Measurements from ENCODE around the gene GPRASP1. TPM values are rescaled to one million over a fixed set of nuclear protein-coding genes. Genes with fewer than 3 reads are reported as not detected.

GPRASP1 gene
- total and polyA plus RNA-seq, 10 of the 15 experiments (the other 5 are each of a cell fraction or from before 2014, with no cell fraction given) = 0.03 to 0.46 (median 0.14) TPM

- DNase-seq (ENCODE audit: low read depth, low spot score) (no peak), FAIRE-seq (no peak), ATAC-seq (no peak)
- in situ Hi-C loops (cut with MboI) (no loop called here), intact Hi-C loops (cut with micrococcal nuclease; ENCODE audit: unreplicated experiment) (no loop called here)
- Histone ChIP-seq H3K27ac (ENCODE audit: control insufficient read depth, insufficient read depth) (no peak overlapping the region), H3K4me2 (ENCODE audit: control insufficient read depth, insufficient read depth) (no peak overlapping the region), H3K9me3 (replicated peaks; ENCODE audit: control insufficient read depth, insufficient read depth, low read length) (no peaks in the 10 kb centered on the region; the same call in 2 of the 3 replicates), H3K27me3 (replicated peaks in 1 of 2; ENCODE audit: control insufficient read depth in 2 of 2, insufficient read depth in 2 of 2, low read length in 1 of 2) (no peaks in the 10 kb centered on the region), H3K79me2 (ENCODE audit: control insufficient read depth, insufficient read depth, low read length) (no peaks in the 10 kb centered on the region), H2AFZ (ENCODE audit: control insufficient read depth, low read depth, low read length) (no peak overlapping the region), H3K36me3 (ENCODE audit: control insufficient read depth in 2 of 2, insufficient read depth in 2 of 2, low read length in 1 of 2) (no peaks in the 10 kb centered on the region; a peak in 1 of 4 replicates), H4K20me1 (ENCODE audit: control insufficient read depth, insufficient read depth) (no peaks in the 10 kb centered on the region), H3K4me1 (ENCODE audit: control insufficient read depth, insufficient read depth, low read length) (no peaks in the 10 kb centered on the region), H3K9ac (ENCODE audit: control insufficient read depth, insufficient read depth, low read length) (no peak overlapping the region), H3K4me3 (no peak overlapping the region)
- no TSS peak for BruUV-seq (replicated peaks)
- RAD21 ChIA-PET (ENCODE audit: unreplicated experiment) = no interaction called here
- POLR2A ChIA-PET = no interaction called here
- WGBS (ENCODE audit: insufficient coverage, insufficient replicate concordance, low lambda C conversion rate, missing lambda C conversion rate) = 33% methylated on average over 19 of the region's 23 CpGs
- SMC1A ChIA-PET (ENCODE audit: uncharacterized antibody, unreplicated experiment) = no interaction called here
- CTCF ChIA-PET = no interaction called here
- TF ChIP-seq LARP7 (IDR thresholded peaks at IDR 0.05) = no peak
- no peak for TF ChIP-seq NKRF (conservative IDR thresholded peaks at IDR 0.05)
- no peak for TF ChIP-seq SREBF2 (IDR thresholded peaks at IDR 0.05; ENCODE audit: low read length)
- TF ChIP-seq ZBTB4 (CRISPR knock-in tag; IDR thresholded peaks at IDR 0.05) = no peak
- no peak for TF ChIP-seq IKZF2 (IDR thresholded peaks at IDR 0.05)
- TF ChIP-seq SPI1 (IDR thresholded peaks at IDR 0.05; ENCODE audit: borderline replicate concordance, insufficient read depth, low read depth, low read length) = no peak
- no peak for TF ChIP-seq CREB1 (IDR thresholded peaks at IDR 0.05; ENCODE audit: low read depth)
- no peak for TF ChIP-seq NFYA (IDR thresholded peaks at IDR 0.05; ENCODE audit: borderline replicate concordance, low read depth, low read length)
- TF ChIP-seq MYC (IDR thresholded peaks at IDR 0.05; ENCODE audit: insufficient read depth, insufficient read length, insufficient replicate concordance, low read length, severe bottlenecking) = no peak
- no peak for TF ChIP-seq SIN3A (IDR thresholded peaks at IDR 0.05; ENCODE audit: low read depth, low read length)
- no peak for TF ChIP-seq GATAD2B (conservative IDR thresholded peaks at IDR 0.05; ENCODE audit: low read depth)
- no peak for TF ChIP-seq RELB (IDR thresholded peaks at IDR 0.05; ENCODE audit: low read depth)
- TF ChIP-seq SREBF1 (IDR thresholded peaks at IDR 0.05; ENCODE audit: low read length) = no peak
- TF ChIP-seq ATF2 (IDR thresholded peaks at IDR 0.05; ENCODE audit: low read length) = no peak
Measured at GRCh38 chrX:102650903-102651241, 411 bp upstream of the GPRASP1 start.
